GM19328 (cell line): Measurements from ENCODE around the gene SCFD2.

ENCODE experiments used
- ATAC-seq: cut with Tn5 transposase; IDR thresholded peaks from one replicate; pipeline ENCODE4 v1.9.1; 2021; ENCODE audit warnings: mild to moderate bottlenecking, moderate library complexity; ENCODE audit not compliant: unreplicated experiment

Gene SCFD2

DNA sequence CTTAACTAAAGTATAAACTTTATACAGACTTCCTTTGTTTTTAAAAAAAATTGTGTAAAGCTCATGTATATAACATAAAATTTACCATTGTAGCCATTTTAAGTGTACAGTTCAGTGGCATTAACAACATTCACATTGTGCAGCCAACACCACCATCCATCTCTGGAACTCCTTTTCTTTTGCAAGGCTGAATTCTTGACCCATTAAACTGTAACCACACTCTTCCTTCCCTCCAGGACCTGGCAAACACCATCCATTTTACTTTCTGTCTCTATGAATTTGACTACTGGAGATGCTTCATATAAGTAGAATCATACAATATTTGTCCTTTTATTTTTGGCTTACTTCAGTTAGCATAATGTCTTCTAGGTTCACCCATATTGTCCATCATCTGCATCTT, 399.1 kb downstream of the SCFD2 start:
- ATAC-seq = no peak

- ATAC-seq = no peak
These were observed 399.7 kb downstream of the SCFD2 start for GRCh38 chr4:52966172-52966571.

GRCh38 chr4:52964561-52965101, 401.2 kb downstream of the SCFD2 start:
- no peak for ATAC-seq

DNA sequence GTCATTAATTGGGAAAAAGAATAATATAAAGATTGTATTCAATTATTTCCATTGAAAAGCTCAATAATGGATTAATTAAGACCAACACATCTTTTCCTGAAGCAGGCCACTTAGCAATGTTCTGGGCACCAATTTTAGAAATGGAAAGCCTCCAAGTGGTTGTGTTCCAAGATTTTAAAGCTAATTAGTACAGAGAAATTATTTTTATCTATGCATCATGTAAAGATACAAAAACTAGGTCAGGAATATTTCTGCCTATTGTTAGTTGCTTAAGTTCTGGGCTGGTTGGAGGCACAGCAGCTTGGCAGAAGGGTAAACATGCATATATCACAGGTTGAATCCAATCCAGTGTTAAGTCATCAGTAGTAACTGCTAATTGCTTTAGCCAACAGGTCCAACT, 401.9 kb downstream of the SCFD2 start:
- ATAC-seq = no peak

- no peak for ATAC-seq
These were observed 403.1 kb downstream of the SCFD2 start for GRCh38 chr4:52962721-52963120.

DNA sequence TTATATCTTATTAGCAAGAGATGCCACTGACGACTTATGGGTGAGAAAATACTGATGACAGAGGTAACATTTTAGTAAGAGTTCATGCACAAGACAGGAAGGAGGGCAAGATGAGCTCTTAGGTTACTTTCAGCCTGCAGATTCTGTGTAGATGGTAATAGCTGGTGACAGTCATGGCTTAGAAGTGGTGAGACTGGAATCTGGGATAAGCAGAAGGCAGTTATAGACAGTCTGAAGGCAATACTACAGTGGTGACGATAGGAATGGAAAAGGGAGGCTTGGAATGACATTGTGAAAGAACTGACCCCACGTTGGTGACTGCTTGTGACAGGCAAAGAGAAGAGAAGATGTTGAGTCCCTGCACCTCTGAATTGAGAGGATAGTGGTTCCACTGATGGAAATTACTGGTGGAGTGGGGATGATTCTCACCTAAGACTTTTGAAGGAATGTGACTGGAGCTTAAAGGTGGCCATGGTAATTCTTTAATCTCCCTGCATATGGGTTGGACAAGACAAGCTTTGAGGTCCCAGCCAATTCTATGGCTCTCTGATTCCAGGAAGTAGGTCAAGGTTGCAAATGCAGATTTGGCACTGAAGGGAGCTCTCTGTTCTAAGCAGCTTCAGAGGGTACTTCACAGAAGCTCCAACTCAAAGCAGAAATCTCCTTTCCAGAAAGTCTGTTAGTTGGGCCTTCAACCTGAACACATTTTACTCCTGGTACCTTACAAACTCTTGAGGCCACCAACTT, 404.0 kb downstream of the SCFD2 start:
- no peak for ATAC-seq

- ATAC-seq = no peak
These were observed 406.3 kb downstream of the SCFD2 start for GRCh38 chr4:52959541-52959940.

DNA sequence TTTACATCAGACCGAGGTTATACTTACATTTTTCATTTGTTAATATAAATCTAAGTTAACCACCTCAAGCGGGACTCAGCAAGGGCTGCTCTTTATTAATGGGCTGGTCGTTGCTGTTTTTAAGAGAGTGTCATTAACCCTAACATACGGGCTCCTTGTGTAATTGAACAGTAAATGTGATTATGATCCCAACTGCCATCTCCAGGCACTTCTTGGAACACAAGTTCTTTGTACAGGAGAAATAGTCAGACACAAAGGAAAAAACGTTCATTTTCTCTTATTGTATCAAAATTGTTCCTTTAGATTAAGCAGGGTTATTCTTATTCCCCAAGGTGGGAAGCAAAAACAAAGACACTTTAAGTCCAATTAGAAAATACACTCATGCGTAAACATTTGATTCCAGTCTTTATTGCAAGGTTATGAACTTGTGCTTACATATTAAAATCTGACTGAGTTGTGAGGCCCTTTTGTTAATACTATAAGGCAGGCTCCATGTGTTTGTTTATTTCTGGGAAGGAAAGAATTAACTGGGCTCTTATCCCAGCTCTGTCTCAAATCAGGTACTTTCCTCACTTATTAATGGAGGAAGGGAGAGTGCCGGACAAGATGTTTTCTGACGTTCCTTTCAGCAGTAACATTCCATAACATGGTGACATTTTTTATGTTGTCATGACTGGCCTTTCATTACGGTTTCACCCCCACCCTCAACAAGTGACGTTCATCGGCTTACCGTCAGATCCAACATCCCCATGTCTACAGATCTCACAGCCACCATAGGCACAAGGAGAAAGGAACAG, 407.8 kb downstream of the SCFD2 start:
- ATAC-seq = no peak

- ATAC-seq = no peak
These were observed 408.6 kb downstream of the SCFD2 start for GRCh38 chr4:52957220-52957686.

DNA sequence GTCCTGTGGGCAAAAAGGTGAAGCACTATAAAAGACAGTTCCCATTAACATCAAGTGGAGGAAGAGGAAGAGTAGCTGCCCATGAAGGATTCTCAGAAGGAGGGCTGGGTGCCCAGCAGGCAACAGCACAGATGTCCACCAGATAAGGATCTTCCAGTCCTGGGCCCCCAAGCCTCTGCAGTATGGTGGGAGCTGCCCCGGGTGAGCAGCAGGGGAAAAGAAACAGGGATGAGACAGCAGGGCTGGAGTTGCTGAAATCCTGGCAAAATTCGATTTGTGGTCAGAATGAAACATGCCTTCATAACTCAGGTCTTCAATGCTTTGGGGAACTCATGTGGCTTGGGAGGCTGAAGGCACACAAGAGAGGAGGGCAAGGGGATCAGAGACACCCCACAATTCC, 409.2 kb downstream of the SCFD2 start:
- ATAC-seq = no peak

DNA sequence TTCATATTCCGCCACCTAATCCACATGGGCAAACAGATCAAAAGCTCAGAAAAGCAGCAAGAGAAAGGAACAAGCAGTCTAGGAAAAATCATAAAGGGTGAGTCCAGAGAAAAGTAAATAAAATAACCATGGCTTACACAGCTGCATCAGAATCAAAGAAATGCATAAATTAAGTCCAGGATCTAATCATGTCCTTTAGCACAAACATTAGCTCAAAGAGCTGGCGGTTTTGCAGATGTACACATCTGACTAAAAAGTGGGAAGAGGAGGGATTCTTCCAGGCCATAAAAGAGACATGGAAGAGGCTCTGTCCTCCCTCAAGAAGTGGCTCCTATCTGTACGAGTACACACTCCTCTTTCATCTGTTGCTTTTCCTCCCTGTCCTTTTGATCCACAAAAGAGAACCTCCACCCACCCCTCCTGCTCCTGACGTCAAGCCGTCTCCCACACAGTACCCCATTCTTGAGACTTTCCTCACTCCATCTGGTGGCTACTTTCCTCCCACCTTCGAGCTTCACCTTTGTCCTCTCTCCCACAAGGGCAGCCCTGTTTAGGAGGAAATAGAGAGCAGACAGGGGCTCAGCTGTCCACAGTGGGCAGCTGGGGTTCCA, 411.2 kb downstream of the SCFD2 start:
- ATAC-seq = no peak

DNA sequence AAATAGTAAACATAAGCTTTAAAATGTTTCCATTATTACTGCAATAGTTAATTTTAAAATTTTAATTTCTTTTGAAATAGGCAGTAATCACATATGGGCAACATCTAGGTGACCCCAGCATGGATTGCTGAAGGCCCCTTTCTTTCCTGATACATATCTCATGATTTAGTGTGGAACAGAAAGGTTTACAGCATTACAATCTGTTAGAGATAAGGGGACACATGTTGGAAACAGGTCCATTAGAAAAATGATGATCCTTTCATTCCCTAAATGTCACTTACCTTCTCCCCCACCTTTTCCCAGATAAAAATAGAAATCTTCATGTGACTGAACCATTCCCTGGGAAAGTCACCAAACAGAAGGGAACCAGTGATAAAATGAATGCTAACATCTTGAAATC, 413.3 kb downstream of the SCFD2 start:
- ATAC-seq = no peak

- no peak for ATAC-seq
These were observed 414.8 kb downstream of the SCFD2 start for GRCh38 chr4:52951016-52951415.

DNA sequence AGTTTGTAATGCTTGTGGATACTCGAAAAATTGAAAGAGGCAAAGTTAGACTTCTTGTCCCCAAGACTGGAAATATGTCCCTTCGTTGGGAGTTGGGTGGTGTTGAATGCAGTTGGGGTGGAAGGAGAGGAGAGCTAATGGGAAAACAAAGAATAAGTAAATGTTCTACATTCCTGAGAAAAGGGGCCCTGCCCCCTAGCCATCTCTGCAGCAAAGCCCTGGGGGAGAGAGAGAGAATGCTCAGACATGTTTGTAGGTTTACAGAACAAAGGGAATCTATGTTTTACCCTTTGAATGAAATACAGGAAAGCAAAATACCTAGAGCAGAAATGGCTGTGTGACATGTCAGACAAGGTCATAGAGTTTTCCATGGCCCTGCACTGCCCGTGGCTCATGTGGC, 415.6 kb downstream of the SCFD2 start:
- ATAC-seq = no peak

DNA sequence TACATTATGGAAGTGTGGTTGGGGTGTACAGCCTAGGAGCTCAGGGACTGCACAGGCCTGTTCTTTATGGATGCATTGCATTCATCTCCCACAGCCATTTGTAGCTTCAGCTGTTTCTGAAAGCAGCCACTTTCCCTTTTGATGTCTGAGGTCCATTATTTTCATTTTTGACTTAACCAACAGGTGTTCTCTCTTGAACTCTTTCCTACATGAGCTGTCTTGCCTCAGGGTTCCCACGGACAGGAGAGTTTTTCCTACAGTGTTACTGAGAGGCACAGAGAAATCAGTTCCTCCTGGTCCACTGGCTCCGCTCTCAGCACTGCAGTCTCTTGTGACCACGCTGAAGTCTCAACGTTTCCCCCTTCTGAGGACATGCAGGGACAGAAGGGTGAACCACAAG, 416.5 kb downstream of the SCFD2 start:
- no peak for ATAC-seq

GRCh38 chr4:52948057-52948423, 417.8 kb downstream of the SCFD2 start:
- ATAC-seq = no peak

- no peak for ATAC-seq
These were observed 418.3 kb downstream of the SCFD2 start for GRCh38 chr4:52947401-52948056.

DNA sequence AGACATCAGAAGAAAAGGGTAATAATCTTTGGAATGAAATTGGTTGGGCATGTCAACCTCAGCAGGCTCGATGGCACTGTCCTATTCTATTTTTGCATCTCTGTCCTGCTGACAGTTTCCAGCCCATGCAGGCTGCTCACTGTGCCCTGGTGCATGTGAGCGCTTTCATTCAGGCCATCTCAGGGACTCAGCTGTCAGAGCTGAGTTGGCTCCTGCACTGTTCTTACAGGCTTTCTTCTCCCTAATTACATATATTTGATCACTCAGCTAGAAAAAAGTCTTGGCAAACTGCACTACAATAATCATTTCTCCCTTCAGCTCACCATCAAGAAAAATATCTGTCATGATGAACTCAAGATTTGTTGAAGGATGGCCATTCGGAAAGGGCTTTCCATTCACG, 419.0 kb downstream of the SCFD2 start:
- ATAC-seq = no peak

DNA sequence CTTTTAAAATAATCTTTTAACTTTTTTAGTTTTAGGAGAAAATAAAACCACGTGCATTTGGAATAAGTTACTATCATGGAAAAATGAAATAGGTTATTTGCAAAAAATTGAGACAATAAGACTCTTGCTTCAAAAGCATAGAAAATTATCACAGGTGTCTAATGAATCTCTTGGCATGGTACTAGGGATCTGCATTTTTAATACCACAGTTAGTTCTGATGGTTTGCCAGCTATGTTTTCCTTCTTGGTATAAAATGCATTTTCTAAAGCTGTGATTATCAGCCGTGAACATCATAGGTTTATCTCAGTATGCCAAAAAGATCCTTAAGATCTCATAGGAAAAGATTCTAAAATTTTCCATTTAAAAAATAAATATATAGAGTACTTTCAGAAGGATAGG, 419.9 kb downstream of the SCFD2 start:
- no peak for ATAC-seq

GRCh38 chr4:52945326-52945898, 420.4 kb downstream of the SCFD2 start:
- no peak for ATAC-seq

GRCh38 chr4:52943677-52944076, 422.2 kb downstream of the SCFD2 start:
- no peak for ATAC-seq
